Activated CD8-positive, alpha-beta memory T cell treated with anti-CD3 and anti-CD28 coated beads for 36 hours (primary cell): ENCODE measurements around the gene MT1A. TPM values are rescaled to one million over a fixed set of nuclear protein-coding genes. Genes with fewer than 3 reads are reported as not detected.

Source experiments
- CTCF ChIA-PET: fragments of 350-600 bp; sonication (Branson Sonifier 250); formaldehyde crosslinking; loops from one replicate; lab custom pipeline; 2021; ENCODE audit warnings: antibody characterized with exemption; lab: Charles Lee
- POLR2A ChIA-PET: fragments of 350-600 bp; sonication (Branson Sonifier 250); formaldehyde crosslinking; loops from one replicate; lab custom pipeline; 2021; ENCODE audit warnings: antibody characterized with exemption; lab: Charles Lee
- total RNA-seq, 2 experiments: library from RNA; stranded (reverse); gene quantifications; one replicate each; pipeline ENCODE4 v1.2.3, GENCODE V29; 2021

Gene MT1A
- total RNA-seq, 2 experiments from 2014 or later = 1.1 TPM; not detected in 1

DNA sequence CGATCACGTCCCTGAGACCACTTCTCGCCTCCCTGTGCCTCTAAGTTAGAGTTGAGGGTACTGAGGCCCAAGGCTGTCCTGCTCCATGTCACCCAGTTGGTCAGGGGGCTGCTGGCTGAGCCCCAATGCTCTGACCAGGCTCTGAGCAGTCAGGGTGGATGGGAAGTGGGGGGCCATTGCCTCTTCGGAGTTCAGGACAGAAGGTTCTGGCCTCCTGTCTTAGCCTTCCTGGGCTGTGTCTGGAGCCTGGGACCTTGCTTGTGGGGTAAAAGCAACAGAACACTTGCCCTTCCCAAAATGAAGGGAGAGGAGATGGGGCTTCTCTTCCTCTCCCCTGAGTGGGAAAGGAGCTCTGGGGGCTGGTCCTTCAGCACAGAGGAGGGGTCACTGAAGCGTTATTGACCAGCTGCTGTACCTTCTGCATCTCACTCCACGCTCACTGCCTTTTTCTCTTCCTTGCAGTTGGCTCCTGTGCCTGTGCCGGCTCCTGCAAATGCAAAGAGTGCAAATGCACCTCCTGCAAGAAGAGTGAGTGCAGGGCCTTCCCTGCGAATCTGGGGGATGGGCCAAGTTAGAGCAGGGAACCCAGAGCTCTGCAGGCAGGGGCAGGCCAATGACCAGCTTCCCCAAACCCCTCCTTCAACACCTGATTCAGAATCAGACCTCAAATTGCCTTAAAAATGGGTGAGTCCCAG, 44.4 kb downstream of the MT1A start:
- POLR2A ChIA-PET = interaction anchor here (0.6 to 1.2 kb wide), 5 partner anchors 19 to 105 kb away, joined by 3 to 7 read pairs (median 5); no protein-coding TSS in a partner anchor
- CTCF ChIA-PET = interaction anchor here (0.8 to 2.4 kb wide), 4 partner anchors 14 to 105 kb away, joined by 3 to 8 read pairs (median 6); partner anchors contain the start of gene MT1H

- CTCF ChIA-PET = interaction anchor here (1.5 to 2.4 kb wide), 3 partner anchors 14 to 106 kb away, joined by 6 to 8 read pairs (median 6); partner anchors contain the start of gene MT1H
- POLR2A ChIA-PET = interaction anchor here (1.1 to 1.2 kb wide), 2 partner anchors 18 to 40 kb away, joined by 6 to 7 read pairs; no protein-coding TSS in a partner anchor
Observed at GRCh38 chr16:56683424-56684172, 45.1 kb downstream of the MT1A start.

GRCh38 chr16:56684256-56684925, 45.9 kb downstream of the MT1A start:
- ChIA-PET POLR2A (no interaction called here), CTCF (interaction anchor here (2.4 kb wide), 1 partner anchor 107 kb away, joined by 8 read pairs; no protein-coding TSS in a partner anchor)

DNA sequence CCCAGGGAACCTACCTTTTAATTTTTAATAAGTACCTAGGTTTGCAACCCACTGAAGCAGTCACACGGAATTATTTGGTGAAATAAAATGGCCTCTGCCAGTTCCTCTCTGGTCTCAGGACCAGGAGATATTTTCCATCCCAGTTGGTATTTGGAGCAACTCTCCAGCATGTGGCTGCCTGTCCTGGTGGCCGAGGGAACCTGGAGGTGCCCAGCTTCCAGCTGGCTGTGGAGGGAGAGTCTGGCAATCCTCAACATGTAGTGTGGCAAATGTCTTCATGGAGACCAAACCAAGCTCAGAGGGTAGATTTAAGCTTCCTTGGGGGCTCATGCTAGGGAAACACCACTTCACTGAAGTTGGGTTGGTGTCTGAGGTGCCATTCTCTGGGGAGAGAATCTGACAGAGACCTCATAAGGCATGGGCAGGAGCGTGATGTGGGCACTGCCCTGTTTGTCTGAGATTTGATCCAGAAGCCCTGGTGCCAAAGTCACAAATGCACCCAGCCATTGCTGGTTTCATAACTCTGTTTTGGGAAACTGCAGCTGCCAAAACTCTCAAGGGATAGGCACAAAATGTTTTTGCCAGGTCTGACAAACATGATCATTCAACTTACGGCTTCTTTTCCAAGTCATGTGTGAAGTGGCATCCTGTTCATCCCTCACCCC, 46.6 kb downstream of the MT1A start:
- CTCF ChIA-PET = interaction anchor here (1.2 to 2.4 kb wide), 2 partner anchors 9 to 108 kb away, joined by 3 to 8 read pairs; no protein-coding TSS in a partner anchor
- POLR2A ChIA-PET = no interaction called here

- POLR2A ChIA-PET = no interaction called here
- CTCF ChIA-PET = interaction anchor here (0.7 kb wide), 1 partner anchor 169 kb away, joined by 3 read pairs; no protein-coding TSS in a partner anchor
Observed at GRCh38 chr16:56686758-56687157, 48.3 kb downstream of the MT1A start.

- ChIA-PET POLR2A (no interaction called here), CTCF (no interaction called here)
Observed at GRCh38 chr16:56688762-56689161, 50.3 kb downstream of the MT1A start.

GRCh38 chr16:56689171-56689570, 50.7 kb downstream of the MT1A start:
- ChIA-PET POLR2A (no interaction called here), CTCF (no interaction called here)

Other genes starting within 250 kb of the MT1A start
- 10 to 100 TPM; 56.7 to 56.9 TPM for gene AMFR, start 213.1 kb upstream of the MT1A start, total RNA-seq
- gene NUDT21, start 187.3 kb upstream of the MT1A start, total RNA-seq = 100 to 1,000 TPM; 349 to 353 TPM
- 10 to 100 TPM; 92.8 to 98.3 TPM for gene OGFOD1, start 187.1 kb upstream of the MT1A start, total RNA-seq
- gene BBS2, start 118.6 kb upstream of the MT1A start, total RNA-seq = 10 to 100 TPM; 10.7 to 14.0 TPM
- not detected for gene MT4, start 73.6 kb upstream of the MT1A start, total RNA-seq
- 1 to 10 TPM; 2.6 to 3.1 TPM for gene MT3, start 49.1 kb upstream of the MT1A start, total RNA-seq
- 100 to 1,000 TPM; 133 to 142 TPM for gene MT2A, start 30.1 kb upstream of the MT1A start, total RNA-seq
- gene MT1E, start 12.9 kb upstream of the MT1A start, total RNA-seq = 10 to 100 TPM; 45.0 to 49.7 TPM
- gene MT1M, start 6.0 kb upstream of the MT1A start, total RNA-seq = not detected
- not detected for gene MT1B, start 13.2 kb downstream of the MT1A start, total RNA-seq
- 10 to 100 TPM in 1 of 2 experiments, 1 to 10 TPM in 1; 9.6 to 10.1 TPM for gene MT1F, start 19.3 kb downstream of the MT1A start, total RNA-seq
- gene MT1G, start 29.4 kb downstream of the MT1A start, total RNA-seq = 10 to 100 TPM; 15.3 to 16.6 TPM
- gene MT1H, start 31.1 kb downstream of the MT1A start, total RNA-seq = 1 to 10 TPM in 1 of 2 experiments, under 1 TPM in 1; 0.63 to 1.1 TPM
- gene MT1X, start 43.8 kb downstream of the MT1A start, total RNA-seq = 10 to 100 TPM; 53.7 to 59.9 TPM
- 100 to 1,000 TPM; 160 to 165 TPM for gene NUP93, start 91.5 kb downstream of the MT1A start, total RNA-seq
- not detected for gene SLC12A3, start 226.5 kb downstream of the MT1A start, total RNA-seq